ENCODE results near the gene TNFRSF6B.

The TNFRSF6B gene

GRCh38 chr20:63736893-63737694 lies 40.6 kb downstream of the TNFRSF6B start:
- TF ChIP-seq CREB5 (CRISPR knock-in tag; IDR thresholded peaks at IDR 0.05; ENCODE audit: low read depth): no peak
- TF ChIP-seq ZNF70 (CRISPR knock-in tag; IDR thresholded peaks at IDR 0.05): no peak
- TF ChIP-seq ZFP3 (CRISPR knock-in tag; IDR thresholded peaks at IDR 0.05): no peak
- TF ChIP-seq ZFP30 (CRISPR knock-in tag; IDR thresholded peaks at IDR 0.05): no peak
- no peak for TF ChIP-seq OSR1 (CRISPR knock-in tag; IDR thresholded peaks at IDR 0.05)
- TF ChIP-seq CSRNP3 (CRISPR knock-in tag; IDR thresholded peaks at IDR 0.05): no peak
- TF ChIP-seq ZNF8 (CRISPR knock-in tag; IDR thresholded peaks at IDR 0.05): no peak
- no peak for TF ChIP-seq CSDC2 (CRISPR knock-in tag; IDR thresholded peaks at IDR 0.05)
- no peak for TF ChIP-seq POU6F1 (CRISPR knock-in tag; IDR thresholded peaks at IDR 0.05; ENCODE audit: borderline replicate concordance, low read depth)
- TF ChIP-seq RARB (CRISPR knock-in tag; IDR thresholded peaks at IDR 0.05): no peak
- no peak for TF ChIP-seq ZC3H10 (CRISPR knock-in tag; IDR thresholded peaks at IDR 0.05)
- TF ChIP-seq ZNF565 (CRISPR knock-in tag; conservative IDR thresholded peaks at IDR 0.05; ENCODE audit: low read depth): no peak
- no peak for TF ChIP-seq TOX (CRISPR knock-in tag; IDR thresholded peaks at IDR 0.05; ENCODE audit: borderline replicate concordance)
- no peak for TF ChIP-seq GLIS3 (CRISPR knock-in tag; IDR thresholded peaks at IDR 0.05)
- no peak for TF ChIP-seq ARNTL (CRISPR knock-in tag; IDR thresholded peaks at IDR 0.05; ENCODE audit: borderline replicate concordance, low read depth)
- ATAC-seq: no peak

- no peak for ATAC-seq
- TF ChIP-seq CSDC2 (CRISPR knock-in tag; IDR thresholded peaks at IDR 0.05) (no peak), ARNTL (CRISPR knock-in tag; IDR thresholded peaks at IDR 0.05; ENCODE audit: borderline replicate concordance, low read depth) (no peak), TSHZ2 (CRISPR knock-in tag; IDR thresholded peaks at IDR 0.05) (no peak), ZNF8 (CRISPR knock-in tag; IDR thresholded peaks at IDR 0.05) (no peak), RARB (CRISPR knock-in tag; IDR thresholded peaks at IDR 0.05) (no peak), ZNF565 (CRISPR knock-in tag; conservative IDR thresholded peaks at IDR 0.05; ENCODE audit: low read depth) (no peak), ZC3H10 (CRISPR knock-in tag; IDR thresholded peaks at IDR 0.05) (no peak), ZFP30 (CRISPR knock-in tag; IDR thresholded peaks at IDR 0.05) (no peak), GLIS3 (CRISPR knock-in tag; IDR thresholded peaks at IDR 0.05) (no peak), OSR1 (CRISPR knock-in tag; IDR thresholded peaks at IDR 0.05) (no peak), TOX (CRISPR knock-in tag; IDR thresholded peaks at IDR 0.05; ENCODE audit: borderline replicate concordance) (no peak), BACH2 (CRISPR knock-in tag; IDR thresholded peaks at IDR 0.05; ENCODE audit: borderline replicate concordance) (no peak), CREB5 (CRISPR knock-in tag; IDR thresholded peaks at IDR 0.05; ENCODE audit: low read depth) (no peak), ZFP3 (CRISPR knock-in tag; IDR thresholded peaks at IDR 0.05) (no peak), PATZ1 (CRISPR knock-in tag; IDR thresholded peaks at IDR 0.05; ENCODE audit: borderline replicate concordance) (no peak), POU6F1 (CRISPR knock-in tag; IDR thresholded peaks at IDR 0.05; ENCODE audit: borderline replicate concordance, low read depth) (no peak), CSRNP3 (CRISPR knock-in tag; IDR thresholded peaks at IDR 0.05) (no peak), PPARA (CRISPR knock-in tag; IDR thresholded peaks at IDR 0.05; ENCODE audit: borderline replicate concordance) (no peak), ESRRG (CRISPR knock-in tag; IDR thresholded peaks at IDR 0.05) (no peak)
These were observed 41.2 kb downstream of the TNFRSF6B start for GRCh38 chr20:63737695-63737944.

All from SK-N-SH treated with all-trans-retinoic acid at 6 μM for 48 hours (cell line).